Measurements from ENCODE around the gene PGM2. TPM values are rescaled to one million over a fixed set of nuclear protein-coding genes. Genes with fewer than 3 reads are reported as not detected.

PGM2 gene
- total RNA-seq, 2 donors from 2014 or later, result 21.5 to 25.1 TPM

GRCh38 chr4:37812713-37813112 lies 13.8 kb upstream of the PGM2 start:
- no peaks in the 10 kb centered on the region for H3K36me3 ChIP-seq (ENCODE audit: control insufficient read depth, insufficient read depth, low read length)
- no peak overlapping the region for H3K9ac ChIP-seq (ENCODE audit: extremely low read depth, low read length, poor library complexity, severe bottlenecking)
- no peaks in the 10 kb centered on the region for H3K4me1 Mint-ChIP-seq
- H3K27ac Mint-ChIP-seq, result no peak overlapping the region
- H3K4me3 Mint-ChIP-seq, result no peak overlapping the region
- H3K9me3 ChIP-seq (ENCODE audit: control insufficient read depth, low read length), result no peaks in the 10 kb centered on the region
- no peak for TF ChIP-seq CTCF (conservative IDR thresholded peaks at IDR 0.05)
- H3K9me3 Mint-ChIP-seq, result no peaks in the 10 kb centered on the region
- no peaks in the 10 kb centered on the region for H3K4me1 ChIP-seq (ENCODE audit: control insufficient read depth, insufficient read depth, low read length)
- no peak overlapping the region for H3K4me3 ChIP-seq (ENCODE audit: low read length)
- no peak overlapping the region for H3K27ac ChIP-seq (ENCODE audit: low read depth, low read length)
- H3K27me3 Mint-ChIP-seq (ENCODE audit: insufficient read depth), result no peaks in the 10 kb centered on the region
- H3K36me3 Mint-ChIP-seq (ENCODE audit: low read depth), result no peaks in the 10 kb centered on the region
- no peaks in the 10 kb centered on the region for H3K27me3 ChIP-seq (ENCODE audit: control insufficient read depth, insufficient read depth, low read length, poor library complexity, severe bottlenecking)
- DNase-seq, result no peak
- 97 to 100% methylated on average over 1 of the region's 1 CpG for WGBS, 2 experiments (ENCODE audit: insufficient coverage in 1 of 2, insufficient read length in 1 of 2)

GRCh38 chr4:37815591-37815990 lies 10.9 kb upstream of the PGM2 start:
- peaks cover 10% of the 10 kb centered on the region for H3K9me3 Mint-ChIP-seq

GRCh38 chr4:37816006-37816405 lies 10.5 kb upstream of the PGM2 start:
- H3K27ac Mint-ChIP-seq, result no peak overlapping the region
- H3K4me1 ChIP-seq (ENCODE audit: control insufficient read depth, insufficient read depth, low read length), result no peaks in the 10 kb centered on the region
- H3K9me3 ChIP-seq (ENCODE audit: control insufficient read depth, low read length), result no peaks in the 10 kb centered on the region
- peaks cover 12% of the 10 kb centered on the region for H3K9me3 Mint-ChIP-seq
- no peak for DNase-seq
- no peak overlapping the region for H3K9ac ChIP-seq (ENCODE audit: extremely low read depth, low read length, poor library complexity, severe bottlenecking)
- H3K27me3 ChIP-seq (ENCODE audit: control insufficient read depth, insufficient read depth, low read length, poor library complexity, severe bottlenecking), result no peaks in the 10 kb centered on the region
- no peak overlapping the region for H3K4me3 Mint-ChIP-seq
- TF ChIP-seq CTCF (conservative IDR thresholded peaks at IDR 0.05), result no peak
- H3K4me3 ChIP-seq (ENCODE audit: low read length), result no peak overlapping the region
- no peaks in the 10 kb centered on the region for H3K4me1 Mint-ChIP-seq
- peaks cover 1% of the 10 kb centered on the region for H3K27me3 Mint-ChIP-seq (ENCODE audit: insufficient read depth)
- no peaks in the 10 kb centered on the region for H3K36me3 Mint-ChIP-seq (ENCODE audit: low read depth)
- H3K36me3 ChIP-seq (ENCODE audit: control insufficient read depth, insufficient read depth, low read length), result no peaks in the 10 kb centered on the region
- 83 to 92% methylated on average over 1 to 2 of the region's 2 CpGs for WGBS, 2 experiments (ENCODE audit: insufficient coverage in 1 of 2, insufficient read length in 1 of 2)
- H3K27ac ChIP-seq (ENCODE audit: low read depth, low read length), result no peak overlapping the region

More at GRCh38 chr4:37815591-37815990, 10.9 kb upstream of the PGM2 start:
- Histone ChIP-seq H3K9ac (ENCODE audit: extremely low read depth, low read length, poor library complexity, severe bottlenecking) (no peak overlapping the region), H3K27me3 (ENCODE audit: control insufficient read depth, insufficient read depth, low read length, poor library complexity, severe bottlenecking) (no peaks in the 10 kb centered on the region), H3K36me3 (ENCODE audit: control insufficient read depth, insufficient read depth, low read length) (no peaks in the 10 kb centered on the region), H3K27ac (ENCODE audit: low read depth, low read length) (no peak overlapping the region), H3K9me3 (ENCODE audit: control insufficient read depth, low read length) (no peaks in the 10 kb centered on the region), H3K4me3 (ENCODE audit: low read length) (no peak overlapping the region), H3K4me1 (ENCODE audit: control insufficient read depth, insufficient read depth, low read length) (no peaks in the 10 kb centered on the region)
- Mint-ChIP-seq H3K27ac (no peak overlapping the region), H3K4me1 (no peaks in the 10 kb centered on the region), H3K4me3 (no peak overlapping the region), H3K36me3 (ENCODE audit: low read depth) (no peaks in the 10 kb centered on the region), H3K27me3 (ENCODE audit: insufficient read depth) (peaks cover 1% of the 10 kb centered on the region)
- 72 to 100% methylated on average over 1 of the region's 3 CpGs for WGBS, 2 experiments (ENCODE audit: insufficient coverage in 1 of 2, insufficient read length in 1 of 2)
- DNase-seq, result no peak
- TF ChIP-seq CTCF (conservative IDR thresholded peaks at IDR 0.05), result no peak
